ENCODE results near the gene ARHGEF2.

- no peak for TF ChIP-seq POLR2A (IDR thresholded peaks at IDR 0.05)
- TF ChIP-seq, protein P1, sequence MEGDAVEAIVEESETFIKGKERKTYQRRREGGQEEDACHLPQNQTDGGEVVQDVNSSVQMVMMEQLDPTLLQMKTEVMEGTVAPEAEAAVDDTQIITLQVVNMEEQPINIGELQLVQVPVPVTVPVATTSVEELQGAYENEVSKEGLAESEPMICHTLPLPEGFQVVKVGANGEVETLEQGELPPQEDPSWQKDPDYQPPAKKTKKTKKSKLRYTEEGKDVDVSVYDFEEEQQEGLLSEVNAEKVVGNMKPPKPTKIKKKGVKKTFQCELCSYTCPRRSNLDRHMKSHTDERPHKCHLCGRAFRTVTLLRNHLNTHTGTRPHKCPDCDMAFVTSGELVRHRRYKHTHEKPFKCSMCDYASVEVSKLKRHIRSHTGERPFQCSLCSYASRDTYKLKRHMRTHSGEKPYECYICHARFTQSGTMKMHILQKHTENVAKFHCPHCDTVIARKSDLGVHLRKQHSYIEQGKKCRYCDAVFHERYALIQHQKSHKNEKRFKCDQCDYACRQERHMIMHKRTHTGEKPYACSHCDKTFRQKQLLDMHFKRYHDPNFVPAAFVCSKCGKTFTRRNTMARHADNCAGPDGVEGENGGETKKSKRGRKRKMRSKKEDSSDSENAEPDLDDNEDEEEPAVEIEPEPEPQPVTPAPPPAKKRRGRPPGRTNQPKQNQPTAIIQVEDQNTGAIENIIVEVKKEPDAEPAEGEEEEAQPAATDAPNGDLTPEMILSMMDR (IDR thresholded peaks at IDR 0.05) = no peak
Measured at GRCh38 chr1:155964193-155964592, 14.2 kb downstream of the ARHGEF2 start.

All from ovary (tissue), 3 donors.